Lower leg skin (tissue), 3 donors: Measurements from ENCODE around the gene RAPGEF6.

Experiments
- CTCF ChIP-seq, 3 donors: fragments of 450-650 bp; IDR thresholded peaks; one replicate each; pipeline ENCODE4 v1.5.1; 2016; ENCODE audit warnings: antibody characterized with exemption in 3 of 3, mild to moderate bottlenecking in 3 of 3, moderate library complexity in 2 of 3
- POLR2A ChIP-seq, 2 donors: fragments of 450-650 bp; IDR thresholded peaks; one replicate each; pipeline ENCODE4 v1.6.1; 2016 to 2017; ENCODE audit warnings: antibody characterized with exemption in 2 of 2, mild to moderate bottlenecking in 1 of 2, moderate library complexity in 1 of 2

- no peak for TF ChIP-seq CTCF (IDR thresholded peaks at IDR 0.05)
- no peak for TF ChIP-seq POLR2A (IDR thresholded peaks at IDR 0.05)
Observed at GRCh38 chr5:131633830-131634229, 1.2 kb downstream of the RAPGEF6 start.
